ENCODE measurements around the gene DNAJC5. TPM values are rescaled to one million over a fixed set of nuclear protein-coding genes. Genes with fewer than 3 reads are reported as not detected.

Gene DNAJC5
- total and polyA plus RNA-seq, 2 of the 8 experiments (the other 6 are each of a cell fraction or from before 2014, with no cell fraction given): 19.2 to 31.2 TPM

GRCh38 chr20:63864978-63865640 lies 29.8 kb upstream of the DNAJC5 start, which contains the start of gene TPD52L2 (continued):
- no peak for TF ChIP-seq CHD7 (IDR thresholded peaks at IDR 0.05; ENCODE audit: insufficient replicate concordance, low read length)
- peak; percentile 95 for TF ChIP-seq SP1 (IDR thresholded peaks at IDR 0.05; ENCODE audit: low read depth, low read length)
- no peak for TF ChIP-seq SIX5 (IDR thresholded peaks at IDR 0.05; ENCODE audit: low read depth, low read length)
- TF ChIP-seq POU5F1 (IDR thresholded peaks at IDR 0.05; ENCODE audit: low read depth, low read length): no peak
- 0 out of 4 replicates have a peak, but pooled peaks of 1 of the 2 experiments have one; percentile 54 for TF ChIP-seq HDAC2 (IDR thresholded peaks at IDR 0.05; ENCODE audit: borderline replicate concordance in 1 of 2, low read depth in 2 of 2, low read length in 2 of 2)
- no peak for TF ChIP-seq JUND (IDR thresholded peaks at IDR 0.05; ENCODE audit: low read length)
- TF ChIP-seq JUN (IDR thresholded peaks at IDR 0.05; ENCODE audit: low read depth, low read length): no peak
- TF ChIP-seq PHF8 (conservative IDR thresholded peaks at IDR 0.05; ENCODE audit: low read depth, low read length): peak; percentile 97
- TF ChIP-seq RAD21 (IDR thresholded peaks at IDR 0.05 in 1 of 2, conservative IDR thresholded peaks at IDR 0.05 in 1 of 2; ENCODE audit: low read depth in 2 of 2, low read length in 2 of 2): no peak
- TF ChIP-seq TBP (IDR thresholded peaks at IDR 0.05; ENCODE audit: low read depth, low read length): peak; percentile 94

Measured in H1 (cell line).